Measurements from ENCODE around the gene YIF1B. TPM values are rescaled to one million over a fixed set of nuclear protein-coding genes. Genes with fewer than 3 reads are reported as not detected.

YIF1B gene
- total and polyA plus RNA-seq, 9 of the 15 experiments (the other 6 are each of a cell fraction or from before 2014, with no cell fraction given), result 8.5 to 586 (median 323) TPM

DNA sequence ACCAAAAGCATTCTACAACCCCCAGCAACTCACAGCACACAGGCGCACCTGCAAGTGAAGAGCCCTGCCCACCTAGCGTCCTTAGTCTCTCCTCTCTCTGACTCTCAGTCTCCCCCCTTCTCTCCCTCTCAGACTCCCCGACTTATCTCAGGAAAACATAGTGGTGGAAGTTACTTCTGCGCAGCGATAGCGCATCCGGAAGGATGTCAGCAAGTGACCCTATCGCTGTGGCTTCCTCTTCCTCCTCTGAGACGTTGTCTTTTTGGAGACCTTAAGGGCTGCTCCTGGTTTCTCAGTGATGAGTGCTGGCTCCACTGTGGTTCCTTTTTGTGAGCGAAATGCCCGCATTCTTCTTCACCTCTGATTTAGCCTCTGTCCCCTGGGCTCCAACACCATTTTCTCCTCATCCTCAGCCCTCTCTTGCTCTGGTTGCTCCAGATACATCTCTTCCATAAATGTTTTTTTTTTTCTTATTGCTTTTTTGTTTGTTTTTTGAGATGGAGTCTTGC is 1.4 kb upstream of the YIF1B start (continued):
- 0 out of 2 replicates have a peak, but pooled peaks have one; percentile 7 for TF ChIP-seq FOXK1 (CRISPR knock-in tag; IDR thresholded peaks at IDR 0.05; ENCODE audit: borderline replicate concordance)
- peak; percentile 83 for TF ChIP-seq ZNF589 (CRISPR knock-in tag; IDR thresholded peaks at IDR 0.05; ENCODE audit: low read depth)
- TF ChIP-seq, protein P1, sequence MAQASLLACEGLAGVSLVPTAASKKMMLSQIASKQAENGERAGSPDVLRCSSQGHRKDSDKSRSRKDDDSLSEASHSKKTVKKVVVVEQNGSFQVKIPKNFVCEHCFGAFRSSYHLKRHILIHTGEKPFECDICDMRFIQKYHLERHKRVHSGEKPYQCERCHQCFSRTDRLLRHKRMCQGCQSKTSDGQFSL (CRISPR knock-in tag; IDR thresholded peaks at IDR 0.05), result no peak
- TF ChIP-seq, protein P1 (tag; IDR thresholded peaks at IDR 0.05), result no peak; a peak in 1 of 4 replicates
- peak; percentile 94 for TF ChIP-seq ZNF766 (CRISPR knock-in tag; conservative IDR thresholded peaks at IDR 0.05)
- peak; percentile 98 for TF ChIP-seq MTA2 (IDR thresholded peaks at IDR 0.05; ENCODE audit: low read depth)
- TF ChIP-seq, protein P2, sequence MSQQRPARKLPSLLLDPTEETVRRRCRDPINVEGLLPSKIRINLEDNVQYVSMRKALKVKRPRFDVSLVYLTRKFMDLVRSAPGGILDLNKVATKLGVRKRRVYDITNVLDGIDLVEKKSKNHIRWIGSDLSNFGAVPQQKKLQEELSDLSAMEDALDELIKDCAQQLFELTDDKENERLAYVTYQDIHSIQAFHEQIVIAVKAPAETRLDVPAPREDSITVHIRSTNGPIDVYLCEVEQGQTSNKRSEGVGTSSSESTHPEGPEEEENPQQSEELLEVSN (IDR thresholded peaks at IDR 0.05; ENCODE audit: borderline replicate concordance in 1 of 2, extremely low read depth in 1 of 2, insufficient read depth in 1 of 2, insufficient read length in 1 of 2, low read depth in 1 of 2, low read length in 1 of 2, poor library complexity in 1 of 2, severe bottlenecking in 1 of 2), result no peak
- peak; percentile 78 for TF ChIP-seq POLR2B (IDR thresholded peaks at IDR 0.05; ENCODE audit: low read depth, partially characterized antibody)
- no peak for TF ChIP-seq HOXB6 (CRISPR knock-in tag; IDR thresholded peaks at IDR 0.05; ENCODE audit: borderline replicate concordance)
- TF ChIP-seq ZNF77 (CRISPR knock-in tag; IDR thresholded peaks at IDR 0.05), result no peak
- peak; percentile 85; the same call in 1 of the 2 replicates for TF ChIP-seq ATF7 (IDR thresholded peaks at IDR 0.05)
- TF ChIP-seq ZNF165 (CRISPR knock-in tag; IDR thresholded peaks at IDR 0.05; ENCODE audit: borderline replicate concordance), result no peak
- TF ChIP-seq ZKSCAN1 (IDR thresholded peaks at IDR 0.05; ENCODE audit: low read depth, low read length), result peak; percentile 44; the same call in 1 of the 2 replicates
- no peak for TF ChIP-seq ILK (tag; IDR thresholded peaks at IDR 0.05; ENCODE audit: borderline replicate concordance, low read depth)
- peak in 1 of 2 experiments; percentile 97; a peak in 3 of 4 replicates for TF ChIP-seq RCOR1 (IDR thresholded peaks at IDR 0.05; ENCODE audit: borderline replicate concordance in 1 of 2, low read depth in 2 of 2, low read length in 2 of 2)
- TF ChIP-seq, protein P3, sequence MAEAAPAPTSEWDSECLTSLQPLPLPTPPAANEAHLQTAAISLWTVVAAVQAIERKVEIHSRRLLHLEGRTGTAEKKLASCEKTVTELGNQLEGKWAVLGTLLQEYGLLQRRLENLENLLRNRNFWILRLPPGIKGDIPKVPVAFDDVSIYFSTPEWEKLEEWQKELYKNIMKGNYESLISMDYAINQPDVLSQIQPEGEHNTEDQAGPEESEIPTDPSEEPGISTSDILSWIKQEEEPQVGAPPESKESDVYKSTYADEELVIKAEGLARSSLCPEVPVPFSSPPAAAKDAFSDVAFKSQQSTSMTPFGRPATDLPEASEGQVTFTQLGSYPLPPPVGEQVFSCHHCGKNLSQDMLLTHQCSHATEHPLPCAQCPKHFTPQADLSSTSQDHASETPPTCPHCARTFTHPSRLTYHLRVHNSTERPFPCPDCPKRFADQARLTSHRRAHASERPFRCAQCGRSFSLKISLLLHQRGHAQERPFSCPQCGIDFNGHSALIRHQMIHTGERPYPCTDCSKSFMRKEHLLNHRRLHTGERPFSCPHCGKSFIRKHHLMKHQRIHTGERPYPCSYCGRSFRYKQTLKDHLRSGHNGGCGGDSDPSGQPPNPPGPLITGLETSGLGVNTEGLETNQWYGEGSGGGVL (CRISPR knock-in tag; IDR thresholded peaks at IDR 0.05), result no peak
- no peak for TF ChIP-seq SRSF3 (IDR thresholded peaks at IDR 0.05; ENCODE audit: insufficient read depth, low read length)
- peak; percentile 85; the same call in 1 of the 2 replicates for TF ChIP-seq RUNX1 (IDR thresholded peaks at IDR 0.05; ENCODE audit: low read depth)
- TF ChIP-seq MEIS2 (IDR thresholded peaks at IDR 0.05; ENCODE audit: partially characterized antibody), result peak; percentile 82
- TF ChIP-seq ZNF232 (CRISPR knock-in tag; IDR thresholded peaks at IDR 0.05), result no peak
- TF ChIP-seq ZC3H8 (IDR thresholded peaks at IDR 0.05), result no peak
- no peak for TF ChIP-seq BRF1 (IDR thresholded peaks at IDR 0.05; ENCODE audit: borderline replicate concordance, extremely low read depth, insufficient read length)
- TF ChIP-seq, protein P4, sequence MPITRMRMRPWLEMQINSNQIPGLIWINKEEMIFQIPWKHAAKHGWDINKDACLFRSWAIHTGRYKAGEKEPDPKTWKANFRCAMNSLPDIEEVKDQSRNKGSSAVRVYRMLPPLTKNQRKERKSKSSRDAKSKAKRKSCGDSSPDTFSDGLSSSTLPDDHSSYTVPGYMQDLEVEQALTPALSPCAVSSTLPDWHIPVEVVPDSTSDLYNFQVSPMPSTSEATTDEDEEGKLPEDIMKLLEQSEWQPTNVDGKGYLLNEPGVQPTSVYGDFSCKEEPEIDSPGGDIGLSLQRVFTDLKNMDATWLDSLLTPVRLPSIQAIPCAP (CRISPR knock-in tag; IDR thresholded peaks at IDR 0.05; ENCODE audit: borderline replicate concordance), result no peak

All from K562 (cell line).